Endothelial cell of umbilical vein (primary cell): ENCODE results near the gene KPNB1. TPM values are rescaled to one million over a fixed set of nuclear protein-coding genes. Genes with fewer than 3 reads are reported as not detected.

Source experiments
- BruUV-seq: library from RNA; stranded (reverse); fragments of 400-500 nt; replicated peaks from 2 replicates; lab custom pipeline; 2021; lab: Mats Ljungman, UMichigan
- CTCF ChIA-PET: fragments of 300-600, 350-600 bp; sonication (Branson Sonifier 250); formaldehyde crosslinking; loops from one replicate; lab custom pipeline; 2021; ENCODE audit warnings: antibody characterized with exemption, inconsistent platforms; lab: Charles Lee
- POLR2A ChIA-PET: fragments of 300-600, 350-600 bp; sonication (Branson Sonifier 250); formaldehyde crosslinking; loops from one replicate; lab custom pipeline; 2021; ENCODE audit warnings: antibody characterized with exemption, inconsistent platforms; lab: Charles Lee
- DNase-seq: peaks from one replicate; pipeline ENCODE4 v3.0.0-alpha.2; 2011; ENCODE audit warnings: low read depth, low spot score
- FAIRE-seq: peaks from 2 replicates; lab custom pipeline; 2011; peaks lifted over from hg19 to GRCh38; lab: Jason Lieb, UNC
- H2AFZ ChIP-seq: 2 replicates; pipeline ENCODE4 v1.6.0; 2012; ENCODE audit warnings: low read depth, low read length, control low read depth, inconsistent platforms
- H3K27ac ChIP-seq: 2 replicates; pipeline ENCODE4 v1.5.1; 2011; ENCODE audit warnings: low read depth, mild to moderate bottlenecking, control low read depth, low read length, moderate library complexity; ENCODE audit not compliant: insufficient read depth
- H3K27me3 ChIP-seq, 2 experiments: 2 replicates each; pipeline versions ENCODE4 v1.6.0 to v1.6.1; 2011; ENCODE audit warnings: low read length in 2 of 2, mixed read lengths in 1 of 2; ENCODE audit not compliant: control insufficient read depth in 2 of 2, insufficient read depth in 2 of 2
- H3K36me3 ChIP-seq, 2 experiments: 2 replicates in 1 of 2; 3 replicates in 1 of 2; pipeline ENCODE4 v1.5.1; 2011; ENCODE audit warnings: low read length in 2 of 2, mild to moderate bottlenecking in 1 of 2, moderate library complexity in 1 of 2; ENCODE audit not compliant: control insufficient read depth in 2 of 2, insufficient read depth in 2 of 2; ENCODE audit errors: extremely low read depth in 1 of 2
- H3K4me1 ChIP-seq: 3 replicates; pipeline ENCODE4 v1.5.1; 2011; ENCODE audit warnings: mild to moderate bottlenecking, low read length; ENCODE audit not compliant: control insufficient read depth, insufficient read depth; ENCODE audit errors: extremely low read depth
- H3K4me2 ChIP-seq: 2 replicates; pipeline ENCODE4 v1.6.1; 2011; ENCODE audit warnings: low read length, control low read depth, mixed read lengths; ENCODE audit not compliant: insufficient read depth
- H3K4me3 ChIP-seq, 3 experiments: fragments of 200-600 bp in 1 of 3; sonication (generic), shearing (Covaris generic) in 1 of 3; replicated peaks in 1 of 3; 2 replicates each; pipeline ENCODE4 v1.5.1; 2011 to 2016; ENCODE audit warnings: control low read depth in 3 of 3, low read length in 3 of 3, mild to moderate bottlenecking in 2 of 3, inconsistent platforms in 1 of 3, low read depth in 1 of 3, moderate library complexity in 1 of 3; ENCODE audit not compliant: insufficient read depth in 1 of 3
- H3K79me2 ChIP-seq: 2 replicates; pipeline ENCODE4 v1.6.0; 2012; ENCODE audit warnings: low read length, inconsistent platforms; ENCODE audit not compliant: control insufficient read depth, insufficient read depth
- H3K9ac ChIP-seq: replicated peaks from 2 replicates; pipeline ENCODE3; 2011; ENCODE audit warnings: low read length, control low read depth; ENCODE audit not compliant: insufficient read depth; ENCODE audit errors: extremely low read depth
- H3K9me1 ChIP-seq: replicated peaks from 3 replicates; pipeline ENCODE4 v1.6.0; 2011; ENCODE audit warnings: mild to moderate bottlenecking, low read length; ENCODE audit not compliant: control insufficient read depth, insufficient read depth; ENCODE audit errors: extremely low read depth
- H3K9me3 ChIP-seq: replicated peaks from 2 replicates; pipeline ENCODE4 v1.5.1; 2012; ENCODE audit warnings: low read length, inconsistent platforms; ENCODE audit not compliant: control insufficient read depth, insufficient read depth
- H4K20me1 ChIP-seq: replicated peaks from 2 replicates; pipeline ENCODE3; 2011; ENCODE audit warnings: mild to moderate bottlenecking, low read length; ENCODE audit not compliant: control insufficient read depth, insufficient read depth; ENCODE audit errors: extremely low read depth
- EZH2 ChIP-seq: IDR thresholded peaks from 2 replicates; pipeline ENCODE4 v1.6.1; 2012; ENCODE audit warnings: borderline replicate concordance, low read depth, mild to moderate bottlenecking, moderate library complexity, low read length, inconsistent platforms; ENCODE audit not compliant: severe bottlenecking
- FOS ChIP-seq: IDR thresholded peaks from 2 replicates; pipeline ENCODE4 v1.6.1; 2011; ENCODE audit warnings: mild to moderate bottlenecking, low read length, moderate library complexity, borderline replicate concordance; ENCODE audit not compliant: insufficient read depth
- GATA2 ChIP-seq: IDR thresholded peaks from 2 replicates; pipeline ENCODE4 v1.7.0; 2011; ENCODE audit warnings: low read depth, mild to moderate bottlenecking, moderate library complexity, mixed read lengths, low read length; ENCODE audit not compliant: insufficient read length, insufficient read depth
- JUN ChIP-seq: IDR thresholded peaks from 2 replicates; pipeline ENCODE4 v1.6.1; 2011; ENCODE audit warnings: borderline replicate concordance, low read depth; ENCODE audit not compliant: insufficient read length, insufficient read depth
- POLR2A ChIP-seq: IDR thresholded peaks from 2 replicates; pipeline ENCODE4 v1.6.1; 2012; ENCODE audit warnings: low read depth, mild to moderate bottlenecking, control low read depth, low read length
- dilution Hi-C: fragments of 300-500 bp; cut with MboI; formaldehyde crosslinking; loops from one replicate; pipeline ENCODE4 v1.15.0; 2019; ENCODE audit warnings: low sequenced_read_pairs; ENCODE audit not compliant: extremely low pct_ligation_motif_present
- intact Hi-C: fragments of 100-400 bp; cut with micrococcal nuclease; formaldehyde crosslinking; loops from one replicate; pipeline ENCODE4 v1.10.0; 2022
- polyA plus RNA-seq, 4 experiments: library from polyadenylated mRNA; depleted of rRNA in 3 of 4; stranded (reverse) in 3 of 4; unstranded in 1 of 4; fragments of >200 nt; gene quantifications; 2 replicates each; pipeline versions ENCODE4 v1.2.1 to v1.2.3, GENCODE V29; 2011 to 2012; ENCODE audit warnings: missing spikeins in 1 of 4
- total RNA-seq: library from RNA; stranded (reverse); gene quantifications from 2 replicates; pipeline ENCODE4 v1.2.3, GENCODE V29; 2021
- TF ChIP-seq, protein P1 (sequence below), 2 donors: IDR thresholded peaks; 1 replicate in 1 of 2; 2 replicates in 1 of 2; pipeline ENCODE4 v1.5.1; 2011; ENCODE audit warnings: low read length in 2 of 2, mild to moderate bottlenecking in 2 of 2, moderate library complexity in 2 of 2, control low read depth in 1 of 2, inconsistent platforms in 1 of 2, low read depth in 1 of 2; ENCODE audit not compliant: insufficient read depth in 1 of 2; ENCODE audit errors: extremely low read depth in 1 of 2
- TF ChIP-seq, protein P2 (sequence below): IDR thresholded peaks from 2 replicates; pipeline ENCODE4 v1.6.1; 2011; ENCODE audit not compliant: insufficient read depth, insufficient read length

The KPNB1 gene
- total and polyA plus RNA-seq, 2 donors (not counting 3 experiments of a cell fraction or from before 2014, with no cell fraction given): 119 to 495 TPM

DNA sequence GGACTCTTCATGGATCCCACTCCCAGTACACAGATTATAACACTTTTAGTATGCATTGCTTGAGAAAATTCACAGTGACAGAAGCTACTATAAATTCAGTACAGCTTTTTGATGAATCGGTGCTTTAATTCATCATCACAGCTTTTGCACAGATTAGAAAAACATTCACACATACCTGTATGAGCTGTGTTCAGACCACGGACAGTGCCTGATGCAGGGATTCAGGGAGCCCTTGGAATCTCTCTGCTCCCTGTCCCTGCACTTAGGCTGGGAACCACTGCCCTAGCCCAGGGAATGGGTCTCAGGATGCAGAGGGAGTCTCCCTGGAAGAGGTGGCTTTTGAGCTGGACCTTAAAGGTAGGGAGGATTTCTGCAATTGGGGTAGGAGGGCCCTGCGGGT lies 58.2 kb downstream of the KPNB1 start:
- Histone ChIP-seq H2AFZ (no peak overlapping the region), H3K36me3 (peaks cover 0 to 15% of the 10 kb centered on the region in 2 experiments), H3K27me3 (no peaks in the 10 kb centered on the region), H3K9me3 (no peaks in the 10 kb centered on the region), H4K20me1 (no peaks in the 10 kb centered on the region), H3K9ac (no peak overlapping the region), H3K4me1 (no peaks in the 10 kb centered on the region), H3K27ac (no peak overlapping the region), H3K79me2 (no peaks in the 10 kb centered on the region), H3K4me2 (no peak overlapping the region), H3K9me1 (no peaks in the 10 kb centered on the region), H3K4me3 (no peak overlapping the region)
- dilution Hi-C loops (no loop called here), intact Hi-C loops (no loop called here)
- no peak for DNase-seq
- no TSS peak for BruUV-seq
- ChIA-PET POLR2A (no interaction called here), CTCF (interaction anchor here (0.8 to 3.6 kb wide), 2 partner anchors 10 to 14 kb away, joined by 3 to 22 read pairs; partner anchors contain the start of gene TBKBP1)
- TF ChIP-seq POLR2A (no peak), EZH2 (no peak), FOS (no peak), GATA2 (no peak), JUN (no peak)
- TF ChIP-seq, protein P1, sequence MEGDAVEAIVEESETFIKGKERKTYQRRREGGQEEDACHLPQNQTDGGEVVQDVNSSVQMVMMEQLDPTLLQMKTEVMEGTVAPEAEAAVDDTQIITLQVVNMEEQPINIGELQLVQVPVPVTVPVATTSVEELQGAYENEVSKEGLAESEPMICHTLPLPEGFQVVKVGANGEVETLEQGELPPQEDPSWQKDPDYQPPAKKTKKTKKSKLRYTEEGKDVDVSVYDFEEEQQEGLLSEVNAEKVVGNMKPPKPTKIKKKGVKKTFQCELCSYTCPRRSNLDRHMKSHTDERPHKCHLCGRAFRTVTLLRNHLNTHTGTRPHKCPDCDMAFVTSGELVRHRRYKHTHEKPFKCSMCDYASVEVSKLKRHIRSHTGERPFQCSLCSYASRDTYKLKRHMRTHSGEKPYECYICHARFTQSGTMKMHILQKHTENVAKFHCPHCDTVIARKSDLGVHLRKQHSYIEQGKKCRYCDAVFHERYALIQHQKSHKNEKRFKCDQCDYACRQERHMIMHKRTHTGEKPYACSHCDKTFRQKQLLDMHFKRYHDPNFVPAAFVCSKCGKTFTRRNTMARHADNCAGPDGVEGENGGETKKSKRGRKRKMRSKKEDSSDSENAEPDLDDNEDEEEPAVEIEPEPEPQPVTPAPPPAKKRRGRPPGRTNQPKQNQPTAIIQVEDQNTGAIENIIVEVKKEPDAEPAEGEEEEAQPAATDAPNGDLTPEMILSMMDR (IDR thresholded peaks at IDR 0.05; ENCODE audit: extremely low read depth in 1 of 2, insufficient read depth in 1 of 2, low read depth in 1 of 2, low read length in 2 of 2): no peak
- TF ChIP-seq, protein P2, sequence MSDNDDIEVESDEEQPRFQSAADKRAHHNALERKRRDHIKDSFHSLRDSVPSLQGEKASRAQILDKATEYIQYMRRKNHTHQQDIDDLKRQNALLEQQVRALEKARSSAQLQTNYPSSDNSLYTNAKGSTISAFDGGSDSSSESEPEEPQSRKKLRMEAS: no peak
- no peak for FAIRE-seq
